NT2/D1 (cell line): ENCODE measurements around the gene CTPS2.

Experiments used
- SUZ12 ChIP-seq: IDR thresholded peaks from 2 replicates; pipeline ENCODE4 v1.6.1; 2011; ENCODE audit not compliant: insufficient read length, insufficient read depth; ENCODE audit errors: extremely low read depth
- YY1 ChIP-seq: IDR thresholded peaks from 2 replicates; pipeline ENCODE4 v1.6.1; 2011; ENCODE audit not compliant: insufficient read length, insufficient read depth
- ZNF274 ChIP-seq: IDR thresholded peaks from 2 replicates; pipeline ENCODE4 v1.6.1; 2011; ENCODE audit warnings: mild to moderate bottlenecking, low read depth, low read length

DNA sequence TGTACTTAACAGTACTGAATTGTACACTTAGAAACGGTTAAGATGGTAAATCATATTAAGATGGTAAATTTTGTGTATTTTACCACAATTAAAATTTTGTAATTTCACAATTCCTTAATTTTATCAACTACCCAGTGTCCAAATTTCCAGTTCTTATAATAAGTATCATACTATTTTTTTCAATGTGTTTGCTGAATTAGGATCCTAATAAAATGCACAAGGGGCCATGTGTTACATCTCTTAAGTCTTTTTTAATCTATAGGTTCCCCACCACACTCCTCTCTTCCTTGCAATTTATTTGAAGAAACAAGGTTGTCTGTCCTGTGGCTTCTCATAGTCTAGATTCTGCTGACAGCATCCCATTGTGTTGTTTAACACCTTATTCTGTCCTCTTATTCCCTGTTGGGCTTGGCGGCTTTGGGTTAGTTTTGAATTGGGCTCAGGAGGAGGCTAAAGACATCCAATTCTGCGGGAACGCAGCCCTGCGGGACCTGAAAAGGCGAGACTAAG lies 6.4 kb upstream of the CTPS2 start:
- no peak for TF ChIP-seq SUZ12
- no peak for TF ChIP-seq ZNF274
- no peak for TF ChIP-seq YY1
